Spleen (tissue), 11 donors: Measurements from ENCODE around the gene HOMER1. TPM values are rescaled to one million over a fixed set of nuclear protein-coding genes. Genes with fewer than 3 reads are reported as not detected.

ENCODE experiments used
- DNase-seq: peaks from one replicate; pipeline ENCODE4 v3.0.0-alpha.2; 2020
- H3K27ac ChIP-seq, 8 donors: fragments of 200-600 bp; sonication (generic) in 7 of 8; 1 replicate in 4 of 8; 2 replicates in 4 of 8; pipeline versions ENCODE4 v1.5.0 to v1.8.0; 2016 to 2021; ENCODE audit warnings: inconsistent platforms in 4 of 8, mild to moderate bottlenecking in 4 of 8, moderate library complexity in 1 of 8
- H3K27me3 ChIP-seq, 7 donors: fragments of 200-600 bp; sonication (generic) in 6 of 7; replicated peaks in 1 of 7; 1 replicate in 4 of 7; 2 replicates in 3 of 7; pipeline versions ENCODE4 v1.5.0 to v1.8.0; 2016 to 2021; ENCODE audit warnings: inconsistent platforms in 3 of 7, mild to moderate bottlenecking in 1 of 7
- H3K36me3 ChIP-seq, 6 donors: fragments of 200-600 bp; sonication (generic) in 5 of 6; 1 replicate in 4 of 6; 2 replicates in 2 of 6; pipeline versions ENCODE4 v1.5.0 to v1.8.0; 2016 to 2021; ENCODE audit warnings: inconsistent platforms in 2 of 6
- H3K4me1 ChIP-seq, 6 donors: fragments of 200-600 bp; sonication (generic) in 5 of 6; 1 replicate in 3 of 6; 2 replicates in 3 of 6; pipeline versions ENCODE4 v1.5.0 to v1.8.0; 2016 to 2021; ENCODE audit warnings: inconsistent platforms in 3 of 6
- H3K4me3 ChIP-seq, 8 donors: fragments of 200-600 bp; sonication (generic) in 7 of 8; 1 replicate in 4 of 8; 2 replicates in 4 of 8; pipeline versions ENCODE4 v1.5.0 to v1.8.0; 2016 to 2021; ENCODE audit warnings: inconsistent platforms in 4 of 8, mild to moderate bottlenecking in 4 of 8, moderate library complexity in 2 of 8
- H3K9me3 ChIP-seq, 8 donors: fragments of 200-600 bp; sonication (generic) in 7 of 8; 1 replicate in 4 of 8; 2 replicates in 4 of 8; pipeline versions ENCODE4 v1.5.0 to v1.8.0; 2016 to 2021; ENCODE audit warnings: inconsistent platforms in 4 of 8
- CTCF ChIP-seq, 11 experiments: fragments of 200-600 bp in 7 of 11; fragments of 450-650 bp in 4 of 11; sonication (generic) in 4 of 11; IDR thresholded peaks in 8 of 11; conservative IDR thresholded peaks in 3 of 11; 1 replicate in 7 of 11; 2 replicates in 4 of 11; pipeline versions ENCODE4 v1.4.0 to v1.8.0; 2016 to 2021; ENCODE audit warnings: antibody characterized with exemption in 11 of 11, inconsistent platforms in 4 of 11, mild to moderate bottlenecking in 1 of 11
- POLR2A ChIP-seq, 3 donors: fragments of 450-650 bp; IDR thresholded peaks; one replicate each; pipeline ENCODE4 v1.5.1; 2017; ENCODE audit warnings: antibody characterized with exemption in 3 of 3, mild to moderate bottlenecking in 1 of 3
- POLR2AphosphoS5 ChIP-seq, 3 donors: sonication (generic); formaldehyde crosslinking; IDR thresholded peaks; one replicate each; pipeline ENCODE4 v1.5.1; 2017; ENCODE audit warnings: antibody characterized with exemption in 3 of 3
- WGBS, 5 donors: extraction: QIAGEN DNeasy Blood & Tissue Kit in 3 of 5; methylation state at CpG; one replicate each; pipeline versions ENCODE4 v1.1.5 to v1.1.7; 2013 to 2018; 5-methylcytosine and 5-hydroxymethylcytosine counted together
- intact Hi-C: fragments of 100-400 bp; cut with DNase I; formaldehyde crosslinking; loops from one replicate; pipeline ENCODE4 v1.15.0; 2023; ENCODE audit warnings: low total_unique reads
- polyA plus RNA-seq, 3 donors: library from polyadenylated mRNA; stranded (reverse); fragments of 200-250 nt; gene quantifications; one replicate each; pipeline ENCODE4 v1.2.1, GENCODE V29; 2013
- total RNA-seq, 7 donors: library from RNA; depleted of rRNA in 3 of 7; stranded (reverse); fragments of >200 nt in 3 of 7; fragmentation: NEBNext Ultra II Directional in 4 of 7; extraction: Animal tissue kit (Norgen Biotek cat#: 25700) in 4 of 7; gene quantifications; one replicate each; pipeline versions ENCODE4 v1.1.0 to v1.2.1, GENCODE V29; 2016 to 2021
- donor health status: healthy with polysubstance abuse.
- donor health status: DM: no; HTN: no; CAD: no; lungs with moderate emphysema.
- donor health status: DM: no; HTN: no; CAD: no.
- donor health status: Bipolar disorder and iron deficiency.
- donor health status: healthy.
- donor health status: DM: no; HTN: no; CAD: no.
- donor health status: DM: yes; HTN: yes; CAD: no.

HOMER1 gene
- total and polyA plus RNA-seq, 10 donors: 0.39 to 5.2 (median 2.4) TPM

GRCh38 chr5:79490323-79490936 is 23.5 kb downstream of the HOMER1 start:
- Histone ChIP-seq H3K36me3 (no peaks in the 10 kb centered on the region), H3K9me3 (no peaks in the 10 kb centered on the region), H3K4me1 (no peaks in the 10 kb centered on the region), H3K27me3 (no peaks in the 10 kb centered on the region), H3K27ac (no peak overlapping the region), H3K4me3 (no peak overlapping the region)
- intact Hi-C loops: no loop called here
- DNase-seq: no peak
- TF ChIP-seq POLR2A (IDR thresholded peaks at IDR 0.05): no peak
- TF ChIP-seq CTCF (IDR thresholded peaks at IDR 0.05 in 8 of 11, conservative IDR thresholded peaks at IDR 0.05 in 3 of 11): no peak
- no peak for TF ChIP-seq POLR2AphosphoS5 (IDR thresholded peaks at IDR 0.05)

- no peak for DNase-seq
- Histone ChIP-seq H3K36me3 (no peaks in the 10 kb centered on the region), H3K4me3 (no peak overlapping the region), H3K4me1 (no peaks in the 10 kb centered on the region), H3K27me3 (no peaks in the 10 kb centered on the region), H3K27ac (no peak overlapping the region), H3K9me3 (no peaks in the 10 kb centered on the region)
- no peak for TF ChIP-seq POLR2AphosphoS5 (IDR thresholded peaks at IDR 0.05)
- TF ChIP-seq POLR2A (IDR thresholded peaks at IDR 0.05): no peak
- no peak for TF ChIP-seq CTCF (IDR thresholded peaks at IDR 0.05 in 8 of 11, conservative IDR thresholded peaks at IDR 0.05 in 3 of 11)
- 77 to 90% (median 87%) methylated on average over 1 of the region's 1 CpG for WGBS, 5 donors
- intact Hi-C loops: no loop called here
Measured at GRCh38 chr5:79489773-79490172, 24.2 kb downstream of the HOMER1 start.

DNA sequence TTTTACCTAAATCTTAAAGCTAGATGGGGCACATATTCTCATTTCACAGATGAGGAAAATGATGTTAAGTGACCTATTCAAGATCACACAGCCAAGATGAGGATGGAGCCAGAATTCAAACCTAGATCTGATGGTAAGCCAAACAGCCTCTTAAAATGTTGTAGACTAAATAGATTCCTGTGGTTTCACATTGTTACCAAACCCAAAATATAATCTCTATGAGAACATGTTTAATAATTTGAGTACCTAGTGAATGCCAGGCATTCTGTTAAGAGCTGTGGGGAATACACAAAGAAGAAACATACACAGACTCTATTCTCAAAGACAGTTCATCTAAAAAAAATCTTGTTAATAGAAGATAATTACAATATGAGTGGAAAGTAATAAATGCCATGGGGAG is 25.2 kb downstream of the HOMER1 start:
- no peak overlapping the region for H3K4me3 ChIP-seq
- peaks cover 0 to 4% (median 0%) of the 10 kb centered on the region in 8 donors for H3K9me3 ChIP-seq
- intact Hi-C loops: no loop called here
- no peaks in the 10 kb centered on the region for H3K36me3 ChIP-seq
- H3K4me1 ChIP-seq: no peaks in the 10 kb centered on the region
- no peak for DNase-seq
- TF ChIP-seq POLR2A (IDR thresholded peaks at IDR 0.05) (no peak), CTCF (IDR thresholded peaks at IDR 0.05 in 8 of 11, conservative IDR thresholded peaks at IDR 0.05 in 3 of 11) (no peak), POLR2AphosphoS5 (IDR thresholded peaks at IDR 0.05) (no peak)
- no peaks in the 10 kb centered on the region for H3K27me3 ChIP-seq
- no peak overlapping the region for H3K27ac ChIP-seq

- no peak overlapping the region for H3K4me3 ChIP-seq
- 83 to 91% (median 89%) methylated on average over 3 of the region's 3 CpGs for WGBS, 5 donors
- H3K27ac ChIP-seq: no peak overlapping the region
- TF ChIP-seq POLR2AphosphoS5 (IDR thresholded peaks at IDR 0.05): no peak
- no peak for TF ChIP-seq POLR2A (IDR thresholded peaks at IDR 0.05)
- TF ChIP-seq CTCF (IDR thresholded peaks at IDR 0.05 in 8 of 11, conservative IDR thresholded peaks at IDR 0.05 in 3 of 11): no peak
- H3K9me3 ChIP-seq: peaks cover 0 to 4% (median 0%) of the 10 kb centered on the region in 8 donors
- H3K27me3 ChIP-seq: no peaks in the 10 kb centered on the region
- no peaks in the 10 kb centered on the region for H3K4me1 ChIP-seq
- H3K36me3 ChIP-seq: no peaks in the 10 kb centered on the region
- intact Hi-C loops: no loop called here
- no peak for DNase-seq
Measured at GRCh38 chr5:79488058-79488457, 25.9 kb downstream of the HOMER1 start.
